ENCODE data around the gene RNU6-1.

- no peak for TF ChIP-seq CTCF (IDR thresholded peaks at IDR 0.05)
- TF ChIP-seq POLR2AphosphoS5 (IDR thresholded peaks at IDR 0.05), result no peak
- no peak for TF ChIP-seq POLR2A (IDR thresholded peaks at IDR 0.05)
- no peak for TF ChIP-seq EP300 (IDR thresholded peaks at IDR 0.05)
Measured at GRCh38 chr15:67836955-67837354, 2.9 kb downstream of the RNU6-1 start.

Measured in sigmoid colon (tissue), 4 donors.